ENCODE measurements around the gene KLHL18. TPM values are rescaled to one million over a fixed set of nuclear protein-coding genes. Genes with fewer than 3 reads are reported as not detected.
"Not testable (repeated sequence)": the region's sequence is repeated elsewhere in the genome, so short reads cannot be mapped to it uniquely, and the experiment has no call there.

The KLHL18 gene
- total RNA-seq, 2 experiments from 2014 or later: 13.1 to 28.6 TPM

GRCh38 chr3:47291158-47291753, 8.5 kb downstream of the KLHL18 start:
- H3K27ac ChIP-seq (ENCODE audit: low read depth, low read length, poor library complexity, severe bottlenecking): peak overlapping the region; percentile 83
- peaks cover 97% of the 10 kb centered on the region for H3K79me2 ChIP-seq (ENCODE audit: insufficient read depth, low read depth, low read length)
- intact Hi-C loops (cut with micrococcal nuclease; ENCODE audit: unreplicated experiment): no loop called here
- DNase-seq (ENCODE audit: low spot score): no peak
- H3K4me3 ChIP-seq (ENCODE audit: low read depth, low read length, poor library complexity, severe bottlenecking): peak overlapping the region; percentile 49
- H2AFZ ChIP-seq (ENCODE audit: low read length): no peak overlapping the region; the same call in 1 of the 2 replicates
- H3K9me3 ChIP-seq (ENCODE audit: low read length): no peaks in the 10 kb centered on the region
- H3K4me2 ChIP-seq (ENCODE audit: low read length): peak overlapping the region; percentile 78
- H3K36me3 ChIP-seq (ENCODE audit: insufficient read depth, low read length): peaks cover 60% of the 10 kb centered on the region
- POLR2A ChIA-PET: interaction anchor here (0.6 to 2.9 kb wide), 10 partner anchors 8 to 1011 kb away, joined by 3 to 11 read pairs (median 4); partner anchors contain the start of genes KIF9 and KLHL18
- H3K9me2 ChIP-seq (ENCODE audit: insufficient read depth, low read length): no peaks in the 10 kb centered on the region
- H4K20me1 ChIP-seq (ENCODE audit: insufficient read depth, low read length): no peaks in the 10 kb centered on the region
- BruUV-seq (replicated peaks): no TSS peak
- CTCF ChIA-PET (ENCODE audit: unreplicated experiment): interaction anchor here (0.5 to 1.1 kb wide), 3 partner anchors 10 to 314 kb away, joined by 3 to 4 read pairs (median 4); no protein-coding TSS in a partner anchor
- H3K4me1 ChIP-seq (ENCODE audit: insufficient read depth, low read length, poor library complexity, severe bottlenecking): peaks cover 80% of the 10 kb centered on the region
- no peak for TF ChIP-seq EZH2phosphoT487 (IDR thresholded peaks at IDR 0.05; ENCODE audit: borderline replicate concordance, low read depth, low read length)
- TF ChIP-seq, protein P1, sequence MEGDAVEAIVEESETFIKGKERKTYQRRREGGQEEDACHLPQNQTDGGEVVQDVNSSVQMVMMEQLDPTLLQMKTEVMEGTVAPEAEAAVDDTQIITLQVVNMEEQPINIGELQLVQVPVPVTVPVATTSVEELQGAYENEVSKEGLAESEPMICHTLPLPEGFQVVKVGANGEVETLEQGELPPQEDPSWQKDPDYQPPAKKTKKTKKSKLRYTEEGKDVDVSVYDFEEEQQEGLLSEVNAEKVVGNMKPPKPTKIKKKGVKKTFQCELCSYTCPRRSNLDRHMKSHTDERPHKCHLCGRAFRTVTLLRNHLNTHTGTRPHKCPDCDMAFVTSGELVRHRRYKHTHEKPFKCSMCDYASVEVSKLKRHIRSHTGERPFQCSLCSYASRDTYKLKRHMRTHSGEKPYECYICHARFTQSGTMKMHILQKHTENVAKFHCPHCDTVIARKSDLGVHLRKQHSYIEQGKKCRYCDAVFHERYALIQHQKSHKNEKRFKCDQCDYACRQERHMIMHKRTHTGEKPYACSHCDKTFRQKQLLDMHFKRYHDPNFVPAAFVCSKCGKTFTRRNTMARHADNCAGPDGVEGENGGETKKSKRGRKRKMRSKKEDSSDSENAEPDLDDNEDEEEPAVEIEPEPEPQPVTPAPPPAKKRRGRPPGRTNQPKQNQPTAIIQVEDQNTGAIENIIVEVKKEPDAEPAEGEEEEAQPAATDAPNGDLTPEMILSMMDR (conservative IDR thresholded peaks at IDR 0.05; ENCODE audit: low read length): no peak

- H3K36me3 ChIP-seq (ENCODE audit: insufficient read depth, low read length): peaks cover 59% of the 10 kb centered on the region
- DNase-seq (ENCODE audit: low spot score): peak; percentile 66
- H4K20me1 ChIP-seq (ENCODE audit: insufficient read depth, low read length); H2AFZ ChIP-seq (ENCODE audit: low read length); intact Hi-C loops (cut with micrococcal nuclease; ENCODE audit: unreplicated experiment); H3K9me3 ChIP-seq (ENCODE audit: low read length); H3K9me2 ChIP-seq (ENCODE audit: insufficient read depth, low read length): not testable (repeated sequence)
- POLR2A ChIA-PET: interaction anchor here (0.6 to 2.9 kb wide), 9 partner anchors 9 to 943 kb away, joined by 3 to 11 read pairs (median 4); partner anchors contain the start of genes KIF9 and KLHL18
- peak overlapping the region; percentile 78 for H3K4me2 ChIP-seq (ENCODE audit: low read length)
- H3K79me2 ChIP-seq (ENCODE audit: insufficient read depth, low read depth, low read length): peaks cover 97% of the 10 kb centered on the region
- peak overlapping the region; percentile 49 for H3K4me3 ChIP-seq (ENCODE audit: low read depth, low read length, poor library complexity, severe bottlenecking)
- BruUV-seq (replicated peaks): TSS peak; percentile 9
- peak overlapping the region; percentile 83 for H3K27ac ChIP-seq (ENCODE audit: low read depth, low read length, poor library complexity, severe bottlenecking)
- H3K4me1 ChIP-seq (ENCODE audit: insufficient read depth, low read length, poor library complexity, severe bottlenecking): peaks cover 80% of the 10 kb centered on the region
- CTCF ChIA-PET (ENCODE audit: unreplicated experiment): interaction anchor here (0.5 to 1.1 kb wide), 3 partner anchors 10 to 315 kb away, joined by 3 to 4 read pairs (median 4); no protein-coding TSS in a partner anchor
These were observed 9.1 kb downstream of the KLHL18 start for GRCh38 chr3:47291754-47292420.

- Histone ChIP-seq H3K79me2 (ENCODE audit: insufficient read depth, low read depth, low read length) (peaks cover 96% of the 10 kb centered on the region), H3K4me1 (ENCODE audit: insufficient read depth, low read length, poor library complexity, severe bottlenecking) (peaks cover 90% of the 10 kb centered on the region)
- POLR2A ChIA-PET: interaction anchor here (1.1 to 1.4 kb wide), 3 partner anchors 8 to 10 kb away, joined by 3 to 5 read pairs (median 5); no protein-coding TSS in a partner anchor
These were observed 11.1 kb downstream of the KLHL18 start for GRCh38 chr3:47293822-47294221.

More at GRCh38 chr3:47293822-47294221, 11.1 kb downstream of the KLHL18 start:
- Histone ChIP-seq H4K20me1 (ENCODE audit: insufficient read depth, low read length) (no peaks in the 10 kb centered on the region), H2AFZ (ENCODE audit: low read length) (no peak overlapping the region), H3K27ac (ENCODE audit: low read depth, low read length, poor library complexity, severe bottlenecking) (no peak overlapping the region), H3K4me3 (ENCODE audit: low read depth, low read length, poor library complexity, severe bottlenecking) (no peak overlapping the region), H3K36me3 (ENCODE audit: insufficient read depth, low read length) (peaks cover 56% of the 10 kb centered on the region), H3K9me3 (ENCODE audit: low read length) (no peaks in the 10 kb centered on the region), H3K4me2 (ENCODE audit: low read length) (0 out of 2 replicates have a peak overlapping the region, but pooled peaks have one; percentile 45), H3K9me2 (ENCODE audit: insufficient read depth, low read length) (no peaks in the 10 kb centered on the region)
- intact Hi-C loops (cut with micrococcal nuclease; ENCODE audit: unreplicated experiment): no loop called here
- CTCF ChIA-PET (ENCODE audit: unreplicated experiment): no interaction called here
- no peak for DNase-seq (ENCODE audit: low spot score)
- BruUV-seq (replicated peaks): no TSS peak
- TF ChIP-seq, protein P1 (conservative IDR thresholded peaks at IDR 0.05; ENCODE audit: low read length): no peak
- TF ChIP-seq EZH2phosphoT487 (IDR thresholded peaks at IDR 0.05; ENCODE audit: borderline replicate concordance, low read depth, low read length): no peak

Data from OCI-LY7 (cell line).